Stomach (tissue), 9 donors: Measurements from ENCODE around the gene PCP2. TPM values are rescaled to one million over a fixed set of nuclear protein-coding genes. Genes with fewer than 3 reads are reported as not detected.

Experiments
- DNase-seq, 2 donors: peaks; one replicate each; pipeline versions ENCODE4 v3.0.0 to v3.0.0-alpha.2; 2013 to 2019
- H3K27ac ChIP-seq, 5 donors: fragments of 200-600 bp in 4 of 5; sonication (generic) in 4 of 5; one replicate each; pipeline ENCODE4 v1.5.1; 2013 to 2019; ENCODE audit warnings: mild to moderate bottlenecking in 1 of 5, moderate library complexity in 1 of 5
- H3K27me3 ChIP-seq, 3 donors: fragments of 200-600 bp; sonication (generic); one replicate each; pipeline ENCODE4 v1.5.1; 2017 to 2019; ENCODE audit warnings: mixed run types in 1 of 3
- H3K36me3 ChIP-seq, 4 donors: fragments of 200-600 bp; sonication (generic); 1 replicate in 3 of 4; 2 replicates in 1 of 4; pipeline ENCODE4 v1.5.1; 2016 to 2019
- H3K4me1 ChIP-seq, 4 donors: fragments of 200-600 bp; sonication (generic); one replicate each; pipeline ENCODE4 v1.5.1; 2016 to 2019
- H3K4me3 ChIP-seq, 4 donors: fragments of 200-600 bp; sonication (generic) in 3 of 4; one replicate each; pipeline ENCODE4 v1.5.1; 2016 to 2019; ENCODE audit warnings: mild to moderate bottlenecking in 1 of 4
- H3K9me3 ChIP-seq, 4 donors: fragments of 200-600 bp; sonication (generic); one replicate each; pipeline ENCODE4 v1.5.1; 2016 to 2019
- EP300 ChIP-seq: sonication (generic); formaldehyde crosslinking; IDR thresholded peaks from one replicate; pipeline ENCODE4 v1.6.1; 2017; ENCODE audit warnings: antibody characterized with exemption
- POLR2A ChIP-seq, 4 donors: fragments of 450-650 bp; IDR thresholded peaks; one replicate each; pipeline ENCODE4 v1.6.1; 2016; ENCODE audit warnings: antibody characterized with exemption in 4 of 4, control low read depth in 2 of 4, mild to moderate bottlenecking in 1 of 4, moderate library complexity in 1 of 4
- POLR2AphosphoS5 ChIP-seq, 3 donors: sonication (generic); formaldehyde crosslinking; IDR thresholded peaks; one replicate each; pipeline ENCODE4 v1.6.1; 2016; ENCODE audit warnings: antibody characterized with exemption in 3 of 3
- WGBS, 5 donors: extraction: QIAGEN DNeasy Blood & Tissue Kit in 3 of 5; methylation state at CpG; one replicate each; pipeline versions ENCODE4 v1.1.5 to v1.1.7; 2013 to 2018; 5-methylcytosine and 5-hydroxymethylcytosine counted together
- intact Hi-C: fragments of 100-400 bp; cut with DNase I; formaldehyde crosslinking; loops from one replicate; pipeline ENCODE4 v1.15.1; 2023; ENCODE audit warnings: low total_unique reads
- polyA plus RNA-seq, 3 donors: library from polyadenylated mRNA; stranded (reverse); fragments of 200-250 nt; gene quantifications; one replicate each; pipeline ENCODE4 v1.2.3, GENCODE V29; 2013
- total RNA-seq, 5 donors: library from RNA; depleted of rRNA; stranded (reverse); fragments of >200 nt; gene quantifications; one replicate each; pipeline versions ENCODE4 v1.1.0 to v1.2.3, GENCODE V29; 2014 to 2016
- TF ChIP-seq, protein P1 (sequence below), 7 experiments: fragments of 450-650 bp in 4 of 7; fragments of 200-600 bp in 3 of 7; sonication (generic) in 3 of 7; IDR thresholded peaks; one replicate each; pipeline ENCODE4 v1.5.1; 2016 to 2019; ENCODE audit warnings: antibody characterized with exemption in 7 of 7, control low read depth in 2 of 7, mild to moderate bottlenecking in 1 of 7
- donor health status: healthy with polysubstance abuse.
- donor health status: Bipolar disorder and iron deficiency.
- donor health status: healthy.

PCP2 gene
- total and polyA plus RNA-seq, 8 donors: 2.7 to 9.3 (median 4.0) TPM; not detected in 4

DNA sequence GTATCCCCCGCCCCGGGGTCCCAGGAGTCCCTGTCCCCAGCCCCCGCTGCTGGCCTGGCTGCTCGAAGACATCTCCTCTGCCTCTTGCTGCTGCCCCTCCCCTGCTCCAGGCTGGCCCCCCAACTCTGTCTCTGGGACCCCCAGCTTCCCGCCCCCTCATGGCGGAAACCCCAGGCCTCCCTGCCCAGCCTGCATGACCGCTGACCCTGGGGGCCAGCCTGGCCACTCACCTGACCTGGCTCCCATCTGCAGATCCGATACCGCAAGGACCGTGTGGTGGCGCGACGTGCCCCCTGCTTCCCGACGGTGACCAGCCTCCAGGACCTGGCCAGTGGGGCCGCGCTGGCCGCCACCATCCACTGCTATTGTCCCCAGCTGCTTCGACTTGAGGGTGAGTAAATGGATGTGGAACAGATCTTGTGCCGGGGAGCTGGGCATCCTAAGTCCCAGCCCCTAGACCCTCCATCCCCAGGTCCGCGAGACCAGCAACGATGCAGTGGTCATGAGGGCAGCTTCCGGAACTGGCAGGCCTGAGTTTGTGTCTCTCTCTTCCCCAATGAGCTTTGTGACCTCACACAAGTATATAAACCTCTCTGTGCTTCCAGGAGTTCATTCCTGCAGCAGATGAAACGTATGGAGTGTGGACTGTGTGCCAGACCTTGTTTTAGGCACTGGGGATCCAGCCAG, 25.5 kb downstream of the PCP2 start:
- DNase-seq: peak in 1 of 2 donors; percentile 1
- H3K36me3 ChIP-seq: peaks cover 10 to 78% (median 67%) of the 10 kb centered on the region in 4 donors
- peaks cover 0 to 16% (median 14%) of the 10 kb centered on the region in 4 donors for H3K4me1 ChIP-seq
- TF ChIP-seq POLR2AphosphoS5 (IDR thresholded peaks at IDR 0.05): no peak
- TF ChIP-seq POLR2A (IDR thresholded peaks at IDR 0.05): no peak
- TF ChIP-seq, protein P1, sequence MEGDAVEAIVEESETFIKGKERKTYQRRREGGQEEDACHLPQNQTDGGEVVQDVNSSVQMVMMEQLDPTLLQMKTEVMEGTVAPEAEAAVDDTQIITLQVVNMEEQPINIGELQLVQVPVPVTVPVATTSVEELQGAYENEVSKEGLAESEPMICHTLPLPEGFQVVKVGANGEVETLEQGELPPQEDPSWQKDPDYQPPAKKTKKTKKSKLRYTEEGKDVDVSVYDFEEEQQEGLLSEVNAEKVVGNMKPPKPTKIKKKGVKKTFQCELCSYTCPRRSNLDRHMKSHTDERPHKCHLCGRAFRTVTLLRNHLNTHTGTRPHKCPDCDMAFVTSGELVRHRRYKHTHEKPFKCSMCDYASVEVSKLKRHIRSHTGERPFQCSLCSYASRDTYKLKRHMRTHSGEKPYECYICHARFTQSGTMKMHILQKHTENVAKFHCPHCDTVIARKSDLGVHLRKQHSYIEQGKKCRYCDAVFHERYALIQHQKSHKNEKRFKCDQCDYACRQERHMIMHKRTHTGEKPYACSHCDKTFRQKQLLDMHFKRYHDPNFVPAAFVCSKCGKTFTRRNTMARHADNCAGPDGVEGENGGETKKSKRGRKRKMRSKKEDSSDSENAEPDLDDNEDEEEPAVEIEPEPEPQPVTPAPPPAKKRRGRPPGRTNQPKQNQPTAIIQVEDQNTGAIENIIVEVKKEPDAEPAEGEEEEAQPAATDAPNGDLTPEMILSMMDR (IDR thresholded peaks at IDR 0.05): no peak
- TF ChIP-seq EP300: no peak
- H3K4me3 ChIP-seq: no peak overlapping the region
- 90 to 94% (median 91%) methylated on average over 14 to 25 of the region's 25 CpGs for WGBS, 5 donors
- H3K9me3 ChIP-seq: no peaks in the 10 kb centered on the region
- H3K27ac ChIP-seq: no peak overlapping the region
- intact Hi-C loops: no loop called here
- H3K27me3 ChIP-seq: peaks cover 0 to 34% (median 0%) of the 10 kb centered on the region in 3 donors

DNA sequence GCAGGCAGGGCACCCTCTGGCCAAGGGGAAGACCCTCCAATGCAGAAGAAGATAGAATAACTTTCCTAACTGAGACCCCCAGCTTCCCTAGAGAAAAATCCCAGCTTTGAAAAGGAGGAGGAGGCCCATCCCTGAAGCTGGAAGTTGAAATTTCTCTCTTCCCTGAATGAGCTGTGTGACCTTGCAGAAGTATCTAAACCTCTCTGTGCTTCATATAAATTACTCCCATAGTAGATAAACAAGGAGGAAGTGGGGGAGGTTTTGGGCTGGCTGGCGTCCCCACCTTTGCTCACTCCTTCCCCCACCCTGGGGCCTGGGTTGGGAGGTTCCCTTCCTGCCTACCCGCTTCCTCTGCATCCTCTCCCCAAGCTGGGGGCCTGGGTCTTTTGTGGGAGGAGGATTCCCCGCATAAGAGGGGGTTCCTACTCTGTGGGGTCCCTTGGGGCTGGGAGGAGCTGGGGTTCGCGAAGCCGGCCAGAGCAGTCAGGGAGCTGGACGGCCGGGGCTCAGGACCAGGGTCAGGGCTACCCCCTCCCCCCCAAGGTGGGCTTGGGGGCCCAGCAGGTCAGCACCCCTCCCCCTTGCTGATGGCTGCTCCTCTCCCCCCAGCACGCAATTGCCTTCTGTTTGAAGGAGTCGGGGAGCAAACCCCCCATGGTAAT, 26.2 kb downstream of the PCP2 start:
- intact Hi-C loops: no loop called here
- Histone ChIP-seq H3K27me3 (peaks cover 0 to 40% (median 0%) of the 10 kb centered on the region in 3 donors), H3K4me3 (no peak overlapping the region), H3K27ac (no peak overlapping the region), H3K9me3 (no peaks in the 10 kb centered on the region), H3K36me3 (peaks cover 8 to 72% (median 61%) of the 10 kb centered on the region in 4 donors), H3K4me1 (peaks cover 0 to 23% (median 20%) of the 10 kb centered on the region in 4 donors)
- TF ChIP-seq POLR2AphosphoS5 (IDR thresholded peaks at IDR 0.05) (no peak), POLR2A (IDR thresholded peaks at IDR 0.05) (no peak), EP300 (no peak)
- TF ChIP-seq, protein P1 (IDR thresholded peaks at IDR 0.05): no peak
- peak in 1 of 2 donors; percentile 1 for DNase-seq
- WGBS, 5 donors: 84 to 90% (median 85%) methylated on average over 8 to 10 of the region's 10 CpGs

DNA sequence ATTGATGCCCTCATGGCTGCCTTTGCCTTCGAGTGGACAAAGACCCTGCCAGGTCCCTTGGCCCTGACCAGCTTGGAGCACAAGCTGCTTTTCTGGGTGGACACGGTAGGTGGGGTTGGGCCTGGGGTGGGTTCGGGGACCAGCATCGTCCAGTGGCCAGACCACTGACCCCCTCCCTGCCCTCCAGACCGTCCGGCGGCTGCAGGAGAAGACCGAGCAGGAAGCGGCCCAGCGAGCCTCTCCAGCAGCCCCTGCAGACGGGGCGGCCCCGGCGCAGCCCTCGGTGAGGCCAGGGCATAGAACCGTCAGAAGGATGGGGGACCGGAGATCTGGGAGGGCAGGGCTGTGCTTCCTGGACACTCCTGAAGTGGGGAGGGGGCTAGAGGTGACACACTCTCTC, 27.2 kb downstream of the PCP2 start:
- Histone ChIP-seq H3K36me3 (peaks cover 3 to 61% (median 51%) of the 10 kb centered on the region in 4 donors), H3K27ac (no peak overlapping the region), H3K4me1 (peaks cover 0 to 31% (median 26%) of the 10 kb centered on the region in 4 donors), H3K4me3 (no peak overlapping the region), H3K27me3 (peaks cover 0 to 49% (median 0%) of the 10 kb centered on the region in 3 donors), H3K9me3 (no peaks in the 10 kb centered on the region)
- TF ChIP-seq, protein P1 (IDR thresholded peaks at IDR 0.05): no peak
- TF ChIP-seq EP300 (no peak), POLR2A (IDR thresholded peaks at IDR 0.05) (no peak), POLR2AphosphoS5 (IDR thresholded peaks at IDR 0.05) (no peak)
- 87 to 91% (median 89%) methylated on average over 14 to 17 of the region's 17 CpGs; no CpG with 5 or more reads in 1 of the 5 donors for WGBS, 5 donors
- intact Hi-C loops: no loop called here
- DNase-seq: peak in 1 of 2 donors; percentile 1

DNA sequence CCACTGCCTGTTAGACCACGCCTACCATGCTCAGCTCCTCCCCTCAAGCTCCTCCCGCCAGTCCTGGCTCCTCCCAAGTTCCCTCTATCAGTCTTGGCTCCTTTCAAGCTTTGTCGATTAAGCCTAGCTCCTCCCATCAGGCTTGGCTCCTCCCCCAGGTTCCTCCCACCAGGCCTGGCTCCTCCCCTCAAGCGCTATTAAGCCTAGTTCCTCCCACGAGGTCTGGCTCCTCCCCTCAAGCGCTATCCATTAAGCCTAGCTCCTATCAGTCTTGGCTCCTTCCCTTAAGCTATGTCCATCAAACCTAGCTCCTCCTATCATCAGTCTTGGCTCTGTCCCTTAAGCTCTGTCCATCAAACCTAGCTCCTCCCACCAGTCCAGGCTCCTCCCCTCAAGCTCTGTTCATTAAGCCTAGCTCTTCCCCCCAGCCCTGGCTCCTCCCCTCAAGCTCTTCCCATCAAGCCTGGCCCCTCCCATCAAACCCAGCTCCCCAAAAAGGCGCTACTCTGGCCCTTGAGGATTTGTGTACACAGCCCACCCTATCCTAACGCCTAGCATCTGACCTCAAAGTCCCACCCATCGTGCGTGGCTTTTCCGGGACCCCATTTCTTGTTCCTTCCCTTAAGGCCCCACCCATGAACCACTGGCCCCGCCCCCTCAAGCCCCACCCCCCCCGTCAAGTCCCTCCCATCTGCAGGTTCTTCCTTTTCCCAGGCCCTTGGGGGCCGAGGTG, 27.9 kb downstream of the PCP2 start:
- 69 to 79% (median 73%) methylated on average over 12 to 14 of the region's 14 CpGs for WGBS, 5 donors
- DNase-seq: peak in 1 of 2 donors; percentile 37
- no peak overlapping the region for H3K27ac ChIP-seq
- intact Hi-C loops: no loop called here
- peaks cover 2 to 55% (median 44%) of the 10 kb centered on the region in 4 donors for H3K36me3 ChIP-seq
- no peaks in the 10 kb centered on the region for H3K9me3 ChIP-seq
- H3K4me3 ChIP-seq: no peak overlapping the region
- H3K4me1 ChIP-seq: peaks cover 0 to 31% (median 26%) of the 10 kb centered on the region in 4 donors
- peaks cover 0 to 50% (median 0%) of the 10 kb centered on the region in 3 donors for H3K27me3 ChIP-seq
- TF ChIP-seq EP300: no peak
- TF ChIP-seq, protein P1 (IDR thresholded peaks at IDR 0.05): no peak
- no peak for TF ChIP-seq POLR2A (IDR thresholded peaks at IDR 0.05)
- TF ChIP-seq POLR2AphosphoS5 (IDR thresholded peaks at IDR 0.05): no peak
